TTC549 (cell line): ENCODE data around the gene CXXC4.

Source experiments
- FAIRE-seq: peaks from 2 replicates; lab custom pipeline; 2012; peaks lifted over from hg19 to GRCh38; lab: Jason Lieb, UNC

Gene CXXC4

DNA sequence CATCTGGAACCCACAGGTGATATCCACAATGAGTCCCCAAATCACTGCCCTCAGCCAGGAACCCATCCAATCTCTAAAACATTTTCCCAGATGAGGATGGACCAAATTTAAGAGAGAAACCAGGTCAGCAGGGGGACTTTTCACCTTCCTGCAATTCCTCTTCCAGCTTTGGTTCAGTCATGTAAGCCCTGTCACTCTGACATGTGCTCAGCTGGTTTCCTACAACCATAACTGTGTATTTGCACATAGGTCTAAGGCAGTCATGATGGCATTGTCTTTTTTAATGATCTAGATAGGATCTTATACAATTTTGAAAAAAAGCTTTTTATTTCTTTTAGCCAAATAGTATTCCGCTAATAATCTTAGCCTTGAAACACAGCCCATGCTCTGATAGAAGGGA lies 6.5 kb downstream of the CXXC4 start:
- no peak for FAIRE-seq

DNA sequence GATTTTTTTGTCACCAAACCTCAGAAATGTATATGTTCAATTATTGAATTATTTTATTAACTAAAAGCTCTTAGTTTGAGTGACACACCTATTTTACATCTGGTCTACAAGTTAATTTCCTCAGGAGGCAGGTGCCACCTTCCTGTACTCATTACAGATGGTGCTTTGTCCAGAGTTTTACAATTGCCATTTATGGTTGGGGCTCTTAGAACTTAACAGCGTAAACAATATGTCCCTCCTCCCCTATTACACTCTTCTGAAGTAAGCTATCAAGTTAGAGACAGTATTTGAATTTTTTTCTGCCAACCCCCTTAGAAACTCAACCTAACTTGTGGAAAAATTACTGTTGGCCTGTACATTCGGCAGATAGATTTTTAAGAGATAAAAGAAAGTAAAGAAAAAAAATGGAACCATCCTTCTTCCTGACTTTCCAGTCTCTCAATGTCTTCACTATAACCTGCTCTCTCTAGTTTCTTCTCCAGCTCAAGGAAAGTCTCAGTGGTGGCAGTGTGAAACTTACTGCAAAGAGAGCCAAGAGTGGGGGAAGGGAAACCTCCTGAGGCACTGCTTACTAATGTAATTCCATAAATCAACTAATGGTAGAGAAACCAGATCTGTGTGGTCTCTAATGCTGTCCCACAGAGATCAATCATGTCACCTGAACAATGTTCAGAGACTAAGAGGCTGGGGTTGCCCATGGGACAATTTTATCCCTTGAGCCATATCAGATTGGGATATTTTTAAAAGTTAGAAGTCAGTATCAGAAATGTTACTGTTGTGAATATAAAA lies 7.8 kb downstream of the CXXC4 start:
- no peak for FAIRE-seq

DNA sequence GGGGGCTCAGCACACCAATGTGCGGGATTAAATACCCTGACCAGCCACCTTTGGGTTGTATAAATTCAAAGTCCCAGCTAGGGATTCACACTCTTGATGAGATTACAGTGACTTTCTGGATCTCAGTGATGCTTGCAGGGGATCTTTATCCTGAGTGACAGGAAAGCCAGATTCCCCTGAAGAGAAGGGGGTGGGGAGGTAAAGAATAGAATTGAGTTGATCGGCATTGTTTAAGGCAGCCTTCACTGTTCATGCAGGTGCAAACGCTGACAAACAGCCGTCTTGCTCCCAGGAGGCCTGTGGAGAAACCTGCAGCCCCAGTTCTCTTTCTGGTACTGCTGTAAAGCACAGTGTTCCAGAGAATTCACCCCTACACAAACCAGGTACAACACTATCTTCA lies 19.0 kb downstream of the CXXC4 start:
- no peak for FAIRE-seq

DNA sequence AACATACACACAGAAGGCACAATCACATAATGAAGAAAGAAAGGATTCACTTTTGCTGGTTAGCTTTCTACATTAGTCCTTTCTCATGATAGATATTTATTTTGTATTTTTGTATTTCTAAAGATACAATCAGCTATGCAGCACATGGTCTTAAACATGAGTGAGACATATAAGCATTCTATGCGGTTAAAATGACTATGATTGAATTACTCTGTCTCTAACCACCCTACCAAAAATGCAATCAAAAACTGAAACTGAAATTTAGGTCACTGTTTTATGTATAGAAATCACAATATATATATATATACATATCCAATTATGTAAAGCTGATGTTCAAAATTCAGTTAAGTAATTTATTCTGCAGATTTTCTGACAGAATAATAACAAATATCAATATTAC lies 21.9 kb downstream of the CXXC4 start:
- FAIRE-seq = no peak

DNA sequence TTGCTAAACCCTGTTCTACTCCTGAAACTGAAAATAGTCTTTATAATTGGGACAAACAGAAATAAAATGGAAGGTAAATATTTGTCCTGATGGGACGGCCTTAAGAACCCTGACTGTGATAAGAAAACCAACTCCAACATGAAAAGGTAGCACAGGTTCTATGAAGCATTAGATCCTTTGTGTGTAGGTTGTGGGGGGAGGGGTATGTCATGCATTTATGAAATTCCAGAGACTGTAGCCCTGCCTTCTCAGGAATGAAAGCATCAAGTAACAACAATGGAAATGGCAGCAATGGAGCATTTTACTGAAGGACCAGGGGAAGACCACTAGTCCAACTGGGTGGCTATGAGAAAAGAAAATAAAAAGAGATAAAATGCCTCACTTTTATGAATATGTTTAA lies 23.9 kb downstream of the CXXC4 start:
- FAIRE-seq = no peak

DNA sequence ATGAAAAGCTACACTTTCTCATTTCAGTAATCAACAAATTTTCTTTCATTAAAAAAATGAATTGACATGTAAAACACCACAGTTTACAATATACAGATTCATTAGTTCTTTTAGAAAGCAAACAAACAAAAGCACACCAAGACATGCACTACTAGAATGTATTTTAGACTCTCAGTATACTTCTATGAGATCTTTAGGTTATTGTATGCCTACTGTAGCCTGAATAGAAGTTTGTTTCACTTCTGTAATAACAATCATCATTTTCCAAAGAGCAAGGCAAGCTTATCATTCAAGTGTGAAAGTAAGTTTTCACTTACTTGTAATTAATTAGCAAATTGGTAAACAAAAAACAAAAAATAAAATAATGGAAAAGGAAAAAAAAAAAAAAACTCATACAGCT lies 24.9 kb downstream of the CXXC4 start:
- no peak for FAIRE-seq

DNA sequence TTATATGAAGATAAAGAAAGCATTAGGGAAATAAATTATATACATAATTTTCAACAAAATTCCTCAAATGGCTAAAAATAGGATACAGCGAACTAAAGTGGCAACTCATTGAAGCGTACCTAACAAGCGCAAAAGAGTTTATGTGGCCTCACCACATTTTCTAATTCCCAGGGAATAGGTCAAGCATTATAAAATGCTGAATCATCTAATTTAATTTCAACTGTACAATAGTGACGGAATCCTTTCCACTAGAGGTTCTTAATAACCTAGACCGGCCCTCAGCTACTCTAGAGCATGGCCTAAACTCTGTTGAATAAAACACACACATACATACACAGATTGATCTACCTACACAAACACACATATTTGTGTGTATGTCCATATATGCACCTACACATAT lies 29.1 kb downstream of the CXXC4 start:
- FAIRE-seq = no peak

DNA sequence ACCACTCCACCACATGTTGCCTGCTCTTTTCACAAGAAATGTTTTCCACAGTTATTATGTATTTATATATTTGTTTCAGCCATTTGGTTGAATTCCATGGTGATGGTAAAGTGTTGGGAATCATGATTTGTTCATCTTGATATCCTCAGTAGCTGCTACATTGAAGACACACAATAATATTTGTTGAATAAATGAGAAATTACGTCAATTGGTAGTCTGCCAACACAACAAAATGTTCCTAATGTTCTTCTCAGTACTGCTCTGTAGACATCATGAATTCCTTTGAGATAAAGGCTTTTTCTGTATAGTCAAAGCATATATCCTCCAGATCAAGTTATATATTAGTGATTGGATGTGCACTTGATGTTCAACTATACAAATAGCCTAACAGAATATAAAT lies 29.5 kb downstream of the CXXC4 start:
- no peak for FAIRE-seq

DNA sequence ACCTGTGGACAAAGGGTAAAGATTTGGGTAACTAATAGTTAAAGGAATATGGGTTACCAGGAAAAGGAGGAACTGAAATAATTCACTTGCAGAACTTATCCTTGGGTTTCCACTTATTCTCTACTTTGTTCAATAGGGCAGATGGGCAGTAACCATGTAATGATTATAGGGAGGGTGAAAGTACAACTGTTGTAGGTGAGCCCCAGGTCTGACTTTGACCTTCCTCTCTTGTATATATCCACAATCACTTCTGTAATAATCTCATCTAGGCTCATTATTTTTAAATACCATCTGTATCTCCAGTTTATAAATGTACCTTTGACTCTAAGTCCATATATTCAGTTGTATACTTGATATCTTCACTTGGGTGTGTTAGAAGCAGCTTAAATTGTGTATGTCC lies 32.1 kb downstream of the CXXC4 start:
- FAIRE-seq = no peak

DNA sequence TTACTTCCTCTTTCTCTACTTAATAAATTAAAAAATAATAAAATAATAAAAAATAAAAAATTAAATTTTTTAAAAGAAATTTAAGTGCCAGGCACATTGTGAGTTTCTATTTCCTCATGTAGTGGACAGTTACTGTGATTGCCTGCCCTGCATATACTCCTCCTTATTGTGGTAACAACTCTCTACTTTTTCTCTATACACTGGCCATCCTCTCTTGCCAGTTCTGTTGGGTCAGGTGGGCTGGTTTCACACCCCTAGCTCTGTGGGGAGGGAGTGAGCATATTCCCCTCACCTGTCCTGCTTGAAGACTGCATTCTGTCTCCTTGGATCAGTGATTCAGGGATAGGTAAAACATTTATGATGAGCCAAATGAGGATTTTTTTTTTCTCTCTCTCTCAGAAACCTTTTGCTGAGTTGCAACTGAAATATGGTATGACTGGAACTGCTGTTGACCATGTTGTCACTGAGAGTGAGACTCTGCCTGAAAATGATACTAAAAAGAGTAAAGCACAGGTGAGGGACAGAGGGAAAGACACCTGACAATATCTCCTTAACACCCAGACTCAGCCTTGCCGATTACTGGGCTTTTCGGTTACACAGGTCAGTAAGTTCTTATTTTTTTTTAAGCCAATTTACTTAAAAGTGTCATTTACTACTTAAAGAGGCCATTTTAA lies 37.2 kb downstream of the CXXC4 start:
- FAIRE-seq = no peak

DNA sequence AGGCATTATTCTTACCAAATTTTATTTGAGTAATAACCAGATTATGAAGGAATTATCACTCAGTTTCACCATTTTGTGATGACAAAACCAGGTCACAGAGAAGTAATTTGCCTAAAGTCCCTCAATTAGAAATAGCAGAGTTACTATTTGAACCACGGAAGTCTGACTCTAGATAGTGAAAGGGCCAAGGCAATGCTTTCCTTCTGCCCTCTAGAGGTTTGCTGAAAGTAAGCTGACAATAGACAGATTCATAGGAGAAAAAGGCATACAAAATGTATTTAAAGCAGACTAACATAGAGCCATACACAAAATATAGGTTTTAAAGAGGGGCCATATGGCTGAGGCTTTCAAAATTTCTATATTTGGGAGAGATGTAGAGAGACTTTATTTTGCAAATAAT lies 43.1 kb downstream of the CXXC4 start:
- peak; percentile 23 for FAIRE-seq

DNA sequence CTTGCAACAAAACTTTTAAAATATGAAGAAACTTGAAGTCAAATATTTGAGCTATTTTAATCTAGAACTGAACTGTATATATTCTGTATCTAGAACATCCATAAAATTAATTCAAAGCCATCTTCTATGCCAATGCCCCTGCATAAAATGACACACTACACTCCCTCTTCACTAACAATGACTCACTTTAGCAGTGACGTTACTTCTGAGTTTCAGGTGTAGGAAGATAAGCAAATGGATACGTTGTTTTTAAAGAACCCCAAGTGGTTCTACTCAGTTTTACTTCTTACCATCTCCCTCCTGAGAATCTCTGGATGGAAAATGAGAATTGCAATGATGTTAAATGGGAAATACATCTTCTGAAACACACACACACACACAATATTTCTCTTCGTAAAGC lies 45.2 kb downstream of the CXXC4 start:
- FAIRE-seq = no peak

DNA sequence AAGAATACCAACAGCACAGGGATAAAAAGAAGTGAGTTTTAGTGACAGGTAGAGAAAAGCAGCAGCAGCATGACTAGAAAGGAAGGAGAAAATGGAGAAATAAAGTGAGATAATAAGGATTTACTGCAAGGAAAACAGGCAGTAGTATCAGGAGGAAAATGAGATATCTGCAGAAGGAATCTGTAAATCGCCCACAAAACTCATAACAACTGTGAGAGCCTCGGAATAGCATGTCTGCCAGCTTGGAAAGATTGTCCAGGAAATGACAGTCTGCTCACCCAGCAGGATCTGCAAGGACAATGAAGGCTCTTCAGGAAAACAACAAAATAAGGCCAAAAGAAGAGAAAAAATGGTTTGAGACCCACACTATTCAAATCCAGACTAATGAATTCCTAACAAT lies 47.4 kb downstream of the CXXC4 start:
- no peak for FAIRE-seq

DNA sequence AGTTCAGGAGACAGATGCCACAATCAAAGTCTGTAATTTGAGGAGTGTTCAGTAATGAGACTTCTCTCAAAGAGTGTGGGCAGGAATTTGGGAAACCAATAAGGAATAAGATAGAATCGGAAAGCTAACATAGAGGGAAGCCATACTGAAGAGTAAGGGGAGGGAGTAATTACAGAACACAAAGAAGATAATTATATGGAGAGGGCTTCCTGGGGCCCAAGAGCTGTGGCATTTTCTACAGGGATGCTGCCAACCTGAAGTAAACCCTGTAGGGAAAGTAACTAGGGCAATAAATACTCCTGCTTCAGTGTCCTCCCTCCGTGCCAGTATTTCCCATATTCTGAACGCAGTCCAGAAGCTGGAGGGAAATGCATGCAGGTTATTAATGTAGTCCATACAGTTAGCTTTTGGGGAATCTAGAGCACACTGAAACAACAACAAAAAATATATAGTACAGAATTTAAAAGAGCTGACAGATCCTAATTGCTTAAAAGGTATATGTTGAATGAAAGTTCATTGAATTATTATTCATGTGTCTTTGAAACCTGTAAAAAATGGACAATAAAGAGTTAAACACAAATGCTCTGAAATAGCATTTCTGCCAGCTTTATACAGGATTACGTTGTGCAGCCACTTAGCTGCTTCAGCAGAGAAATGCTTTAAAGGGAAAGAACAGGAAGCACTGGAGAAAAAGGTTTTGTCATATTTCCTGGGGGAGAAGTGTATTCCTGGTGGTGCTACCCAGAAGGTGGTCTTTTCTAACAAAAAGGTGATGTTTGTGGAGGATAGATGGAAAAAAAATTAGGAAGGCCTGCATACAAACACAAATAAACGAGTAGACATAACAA lies 48.0 kb downstream of the CXXC4 start:
- FAIRE-seq = no peak

DNA sequence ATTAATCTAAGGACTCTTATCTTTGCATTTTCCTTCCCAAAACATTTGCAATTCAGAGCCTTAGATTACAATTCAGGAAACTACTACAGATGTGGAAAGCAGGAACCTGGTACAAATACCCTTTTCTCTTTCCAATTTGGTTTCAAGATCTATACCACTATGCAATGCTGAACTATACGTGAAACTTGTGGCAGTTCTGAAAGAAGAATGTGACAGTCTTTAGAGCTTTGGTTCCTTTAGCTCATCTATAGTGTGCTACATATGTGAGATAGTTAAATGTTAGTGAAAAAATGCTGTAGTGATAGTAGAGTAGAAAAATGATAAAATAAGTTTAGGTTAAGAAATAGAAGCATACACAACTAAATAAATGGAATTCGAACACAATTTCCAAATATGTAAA lies 50.0 kb downstream of the CXXC4 start:
- no peak for FAIRE-seq

DNA sequence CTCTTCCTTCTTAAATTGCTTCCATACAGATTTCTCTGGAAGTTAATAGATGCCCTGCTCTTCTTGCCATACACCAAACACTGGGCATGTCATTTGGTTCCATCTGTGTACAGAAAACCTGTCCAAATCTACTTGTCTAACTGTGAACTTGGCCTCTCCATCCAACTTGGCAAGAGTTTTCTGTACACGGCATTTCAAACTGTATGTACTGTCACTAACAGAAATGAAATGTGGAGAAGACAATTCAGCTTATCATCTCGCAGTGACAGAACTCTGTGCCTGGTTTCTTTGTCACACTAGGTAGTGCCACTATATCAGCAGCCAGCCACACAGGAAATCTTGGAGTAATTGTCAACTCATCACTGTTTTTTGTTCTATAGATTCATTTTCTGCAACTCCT lies 58.2 kb downstream of the CXXC4 start:
- FAIRE-seq = no peak

DNA sequence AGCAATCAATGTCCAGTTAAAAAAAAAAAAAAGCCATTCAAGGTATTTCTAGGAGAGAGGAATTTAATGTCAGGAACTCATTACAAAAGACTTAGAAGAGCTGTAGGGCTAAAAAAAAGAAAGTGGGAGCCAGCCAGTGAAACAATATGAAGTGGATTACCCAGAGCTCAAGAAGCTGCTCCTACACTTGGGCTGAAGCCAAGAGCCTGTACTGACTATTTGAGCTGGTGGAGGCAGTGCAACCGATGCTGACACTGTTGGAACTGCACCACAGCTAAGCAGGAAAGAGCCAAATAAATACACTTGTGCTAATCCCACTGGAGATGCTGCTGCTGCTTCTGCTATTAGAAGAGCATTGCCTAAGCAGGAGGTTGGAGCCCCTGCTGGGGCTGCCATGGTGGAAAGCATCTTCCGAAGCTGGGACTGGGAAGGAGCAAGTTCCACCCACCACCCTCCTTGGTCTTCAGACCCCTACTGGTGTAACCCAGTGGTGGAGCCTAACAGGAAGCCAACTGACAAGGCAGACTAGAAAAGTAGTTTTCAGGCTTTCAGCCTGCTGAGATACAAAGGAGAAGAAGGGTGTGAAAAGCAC lies 65.4 kb downstream of the CXXC4 start:
- no peak for FAIRE-seq

DNA sequence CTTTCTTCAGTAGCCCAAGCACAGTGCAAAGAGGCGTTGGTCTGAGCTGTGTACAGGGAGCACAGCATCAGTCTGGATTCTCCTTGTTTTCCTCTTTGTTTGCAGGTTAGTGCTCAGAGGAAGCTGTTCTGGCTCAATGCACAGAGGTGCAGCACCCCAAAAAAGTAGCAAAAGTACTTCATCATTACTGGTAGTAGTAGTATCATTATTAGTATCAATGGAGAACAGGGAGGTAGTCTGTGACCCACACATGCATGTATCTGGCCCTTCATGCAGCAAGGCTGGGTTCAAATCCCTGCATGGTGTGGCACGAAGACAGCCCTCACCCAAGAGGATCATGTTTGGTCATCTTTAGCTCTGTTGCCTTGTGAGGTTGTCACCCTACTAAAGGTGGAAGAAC lies 68.7 kb downstream of the CXXC4 start:
- no peak for FAIRE-seq

DNA sequence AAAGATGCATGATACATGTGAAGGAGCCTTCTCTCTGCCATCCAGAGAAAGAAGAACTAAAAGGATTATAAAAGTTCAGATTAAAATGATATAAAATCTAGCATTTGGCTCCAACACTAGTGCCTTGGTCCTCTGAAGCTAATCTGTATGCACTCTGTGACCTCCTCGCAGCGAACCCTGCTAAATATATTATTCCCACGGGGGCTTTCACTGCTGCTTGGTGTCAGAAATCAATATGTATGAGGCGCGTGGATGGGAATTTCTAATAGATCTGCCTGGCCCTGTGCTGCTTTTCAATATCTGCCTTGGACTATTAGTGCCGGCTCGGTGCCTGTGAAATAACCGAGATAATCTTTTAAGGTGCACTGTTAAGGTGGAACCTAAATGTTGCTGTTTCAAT lies 69.7 kb downstream of the CXXC4 start:
- no peak for FAIRE-seq

DNA sequence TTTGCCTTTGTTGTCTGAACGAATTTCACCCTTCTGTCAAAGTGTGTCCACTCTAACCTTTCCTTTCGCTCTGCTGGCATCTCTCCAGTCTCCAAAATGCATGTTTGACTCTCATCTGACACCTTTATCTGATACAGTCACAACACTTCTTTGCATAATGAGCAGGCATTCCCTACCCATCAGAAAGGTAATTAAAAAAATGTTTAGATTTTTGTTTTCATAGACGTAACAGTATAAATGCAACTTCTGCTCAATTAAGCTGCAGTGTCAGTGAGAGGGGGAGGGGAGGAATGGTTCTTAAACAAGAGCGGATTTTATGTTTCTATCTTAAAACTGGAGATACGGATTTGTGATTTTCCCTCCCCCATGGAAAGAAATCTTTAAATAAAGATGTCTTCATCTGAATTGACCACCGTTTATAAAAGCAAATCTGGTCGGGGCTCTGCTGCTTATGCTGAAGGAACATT lies 70.2 kb downstream of the CXXC4 start:
- FAIRE-seq = no peak

DNA sequence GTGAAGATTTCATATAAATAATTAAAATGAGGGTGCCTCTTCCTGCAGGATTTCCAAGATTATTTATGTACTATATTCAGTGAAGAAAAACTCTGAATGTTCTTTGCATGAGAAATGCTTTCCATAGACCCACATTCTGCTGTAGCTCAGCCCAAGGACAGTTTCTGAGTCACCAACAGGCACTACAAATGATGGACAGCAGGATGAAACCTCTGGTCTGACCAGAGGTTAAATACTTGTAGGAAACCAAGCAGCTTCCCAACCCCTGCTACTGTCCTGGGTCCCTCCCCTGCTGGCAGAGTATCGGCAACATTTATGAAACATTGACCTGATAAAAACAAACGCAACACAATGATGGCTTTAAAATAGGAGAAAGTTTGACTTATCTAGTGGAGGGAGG lies 73.1 kb downstream of the CXXC4 start:
- FAIRE-seq = no peak

DNA sequence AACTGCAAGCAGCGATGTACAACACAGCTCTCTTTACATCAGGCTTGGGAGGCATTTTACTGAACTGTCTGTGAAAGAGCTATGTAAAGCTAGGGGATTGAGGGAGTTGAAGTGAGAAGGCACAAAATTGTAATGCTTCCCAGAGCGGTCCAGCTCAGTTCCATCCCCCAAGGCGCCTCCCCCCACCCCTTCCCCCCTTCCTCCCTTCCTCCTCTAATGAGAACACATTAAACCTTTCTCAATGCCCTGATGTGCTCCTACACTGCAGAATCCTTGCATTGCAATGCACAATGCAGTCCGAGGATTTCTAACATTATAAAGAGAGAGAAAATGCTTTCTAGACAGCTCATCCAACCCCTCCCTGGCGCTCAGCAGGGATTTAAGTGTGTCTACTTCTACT lies 73.9 kb downstream of the CXXC4 start:
- FAIRE-seq = no peak
